Osteoblast (primary cell): ENCODE measurements around the gene SSBP1. TPM values are rescaled to one million over a fixed set of nuclear protein-coding genes. Genes with fewer than 3 reads are reported as not detected.
A peak's percentile ranks its signal among the peaks of the same experiment; 100 is the strongest.
"Not testable (repeated sequence)": the region's sequence is repeated elsewhere in the genome, so short reads cannot be mapped to it uniquely, and the experiment has no call there.

Experiments used
- DNase-seq: peaks from one replicate; pipeline ENCODE4 v3.0.0; 2011; ENCODE audit warnings: low spot score, mixed read lengths; ENCODE audit not compliant: insufficient read length; ENCODE audit errors: missing footprints
- H2AFZ ChIP-seq: 2 replicates; pipeline ENCODE4 v1.6.0; 2011; ENCODE audit warnings: mild to moderate bottlenecking, low read length
- H3K27ac ChIP-seq: 2 replicates; pipeline ENCODE4 v1.5.1; 2011; ENCODE audit warnings: mild to moderate bottlenecking, low read depth, low read length, moderate library complexity
- H3K27me3 ChIP-seq: 2 replicates; pipeline ENCODE4 v1.6.0; 2012; ENCODE audit warnings: mild to moderate bottlenecking, control low read depth, inconsistent platforms, low read length, moderate library complexity; ENCODE audit not compliant: insufficient read depth
- H3K36me3 ChIP-seq: 2 replicates; pipeline ENCODE4 v1.5.1; 2011; ENCODE audit warnings: mild to moderate bottlenecking, low read length, control low read depth, moderate library complexity; ENCODE audit not compliant: insufficient read depth
- H3K4me1 ChIP-seq: 2 replicates; pipeline ENCODE4 v1.5.1; 2011; ENCODE audit warnings: mild to moderate bottlenecking, low read length, control low read depth, moderate library complexity; ENCODE audit not compliant: insufficient read depth
- H3K4me2 ChIP-seq: 2 replicates; pipeline ENCODE4 v1.6.0; 2011; ENCODE audit warnings: mild to moderate bottlenecking, low read length; ENCODE audit not compliant: insufficient read depth
- H3K4me3 ChIP-seq: fragments of 200-600 bp; sonication (generic); 3 replicates; pipeline ENCODE4 v1.5.1; 2012; ENCODE audit warnings: mild to moderate bottlenecking, low read length, inconsistent platforms; ENCODE audit not compliant: insufficient read depth
- H3K79me2 ChIP-seq: 2 replicates; pipeline ENCODE4 v1.6.0; 2012; ENCODE audit warnings: mild to moderate bottlenecking, low read length, control low read depth, inconsistent platforms; ENCODE audit not compliant: insufficient read depth
- H3K9me3 ChIP-seq: 2 replicates; pipeline ENCODE4 v1.5.1; 2011; ENCODE audit warnings: low read depth, low read length, control low read depth
- H4K20me1 ChIP-seq: 2 replicates; pipeline ENCODE4 v1.6.0; 2012; ENCODE audit warnings: mild to moderate bottlenecking, low read length, control low read depth; ENCODE audit not compliant: insufficient read depth
- CTCF ChIP-seq: IDR thresholded peaks from 2 replicates; pipeline ENCODE4 v1.5.1; 2011; ENCODE audit warnings: mild to moderate bottlenecking, low read depth, low read length, moderate library complexity; ENCODE audit errors: extremely low read depth
- total RNA-seq: library from RNA; depleted of rRNA; stranded (reverse); fragments of >200 nt; gene quantifications from 2 replicates; pipeline ENCODE4 v1.2.3, GENCODE V29; 2012

Gene SSBP1
- total RNA-seq = 88.3 and 96.4 TPM in 2 replicates

GRCh38 chr7:141737836-141738591 is at the start of gene SSBP1:
Gene SSBP1 (plus strand): TSS chr7:141738358. CDS start chr7:141739167, 809 bp downstream.
- peak; percentile 90 for TF ChIP-seq CTCF
- DNase-seq = peak; percentile 93
- H4K20me1 ChIP-seq = no peaks in the 10 kb centered on the region
- H3K9me3 ChIP-seq = no peaks in the 10 kb centered on the region
- H3K4me2 ChIP-seq = peak within 1 kb of the TSS; percentile 95
- peaks cover 18% of the 10 kb centered on the region for H3K4me1 ChIP-seq
- H3K27me3 ChIP-seq = no peaks in the 10 kb centered on the region
- H3K79me2 ChIP-seq = peaks cover 36% of the 10 kb centered on the region
- peak within 1 kb of the TSS; percentile 99 for H2AFZ ChIP-seq
- peak within 1 kb of the TSS; percentile 91 for H3K4me3 ChIP-seq
- peak within 1 kb of the TSS; percentile 84 for H3K27ac ChIP-seq
- H3K36me3 ChIP-seq = peaks cover 33% of the 10 kb centered on the region

GRCh38 chr7:141689072-141689825 is 48.9 kb upstream of the SSBP1 start:
- H3K36me3 ChIP-seq, H3K4me2 ChIP-seq, H3K27ac ChIP-seq, H3K9me3 ChIP-seq, DNase-seq, H3K79me2 ChIP-seq, H3K4me1 ChIP-seq, H3K4me3 ChIP-seq, H3K27me3 ChIP-seq, H2AFZ ChIP-seq: not testable (repeated sequence)
- H4K20me1 ChIP-seq = peaks cover 23% of the 10 kb centered on the region

GRCh38 chr7:141691540-141691939 is 46.6 kb upstream of the SSBP1 start:
- no peak for TF ChIP-seq CTCF
- no peaks in the 10 kb centered on the region for H3K36me3 ChIP-seq
- no peaks in the 10 kb centered on the region for H3K9me3 ChIP-seq
- no peak overlapping the region for H2AFZ ChIP-seq
- H3K27ac ChIP-seq = no peak overlapping the region
- no peak overlapping the region for H3K4me3 ChIP-seq
- peaks cover 32% of the 10 kb centered on the region for H4K20me1 ChIP-seq
- peaks cover 9% of the 10 kb centered on the region for H3K79me2 ChIP-seq
- peaks cover 3% of the 10 kb centered on the region for H3K4me1 ChIP-seq
- no peaks in the 10 kb centered on the region for H3K27me3 ChIP-seq
- DNase-seq = no peak
- H3K4me2 ChIP-seq = no peak overlapping the region

GRCh38 chr7:141691961-141692360 is 46.2 kb upstream of the SSBP1 start:
- Histone ChIP-seq H3K27me3 (no peaks in the 10 kb centered on the region), H3K4me1 (peaks cover under 1% of the 10 kb centered on the region), H3K79me2 (peaks cover 9% of the 10 kb centered on the region), H3K9me3 (no peaks in the 10 kb centered on the region), H4K20me1 (peaks cover 33% of the 10 kb centered on the region), H2AFZ (no peak overlapping the region), H3K4me3 (no peak overlapping the region), H3K36me3 (no peaks in the 10 kb centered on the region), H3K27ac (no peak overlapping the region), H3K4me2 (no peak overlapping the region)
- no peak for DNase-seq
- TF ChIP-seq CTCF = no peak
